ENCODE results near the gene EGFL6. TPM values are rescaled to one million over a fixed set of nuclear protein-coding genes. Genes with fewer than 3 reads are reported as not detected.
"Not testable (repeated sequence)": the region's sequence is repeated elsewhere in the genome, so short reads cannot be mapped to it uniquely, and the experiment has no call there.

Gene EGFL6
- total and polyA plus RNA-seq, 2 experiments from 2014 or later = 116 to 131 TPM

DNA sequence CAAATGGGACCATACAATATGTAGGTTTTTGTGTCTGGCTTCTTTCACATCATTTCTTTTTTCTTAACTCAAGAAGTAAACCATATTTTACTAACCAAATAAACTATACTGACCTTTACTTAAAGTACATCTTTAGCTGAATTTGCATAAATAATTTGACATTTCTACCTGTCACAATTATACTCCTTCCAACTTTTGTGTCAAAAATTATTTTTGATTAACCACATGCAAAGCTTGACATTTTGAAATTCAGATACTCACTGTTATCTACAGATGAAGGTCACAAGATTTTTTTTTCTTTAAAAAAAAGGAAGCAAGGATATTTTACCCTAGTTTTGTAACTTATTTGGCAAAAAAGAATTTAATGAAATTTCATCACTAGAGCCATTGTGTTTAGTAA is 107.5 kb downstream of the EGFL6 start:
- no peaks in the 10 kb centered on the region for H3K9me3 ChIP-seq (ENCODE audit: low read depth)
- no peaks in the 10 kb centered on the region for H3K27me3 ChIP-seq
- TF ChIP-seq, protein P1, sequence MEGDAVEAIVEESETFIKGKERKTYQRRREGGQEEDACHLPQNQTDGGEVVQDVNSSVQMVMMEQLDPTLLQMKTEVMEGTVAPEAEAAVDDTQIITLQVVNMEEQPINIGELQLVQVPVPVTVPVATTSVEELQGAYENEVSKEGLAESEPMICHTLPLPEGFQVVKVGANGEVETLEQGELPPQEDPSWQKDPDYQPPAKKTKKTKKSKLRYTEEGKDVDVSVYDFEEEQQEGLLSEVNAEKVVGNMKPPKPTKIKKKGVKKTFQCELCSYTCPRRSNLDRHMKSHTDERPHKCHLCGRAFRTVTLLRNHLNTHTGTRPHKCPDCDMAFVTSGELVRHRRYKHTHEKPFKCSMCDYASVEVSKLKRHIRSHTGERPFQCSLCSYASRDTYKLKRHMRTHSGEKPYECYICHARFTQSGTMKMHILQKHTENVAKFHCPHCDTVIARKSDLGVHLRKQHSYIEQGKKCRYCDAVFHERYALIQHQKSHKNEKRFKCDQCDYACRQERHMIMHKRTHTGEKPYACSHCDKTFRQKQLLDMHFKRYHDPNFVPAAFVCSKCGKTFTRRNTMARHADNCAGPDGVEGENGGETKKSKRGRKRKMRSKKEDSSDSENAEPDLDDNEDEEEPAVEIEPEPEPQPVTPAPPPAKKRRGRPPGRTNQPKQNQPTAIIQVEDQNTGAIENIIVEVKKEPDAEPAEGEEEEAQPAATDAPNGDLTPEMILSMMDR (IDR thresholded peaks at IDR 0.05; ENCODE audit: poor library complexity) = no peak
- TF ChIP-seq EZH2 (IDR thresholded peaks at IDR 0.05; ENCODE audit: borderline replicate concordance) (no peak), EZH2phosphoT487 (IDR thresholded peaks at IDR 0.05; ENCODE audit: low read depth, severe bottlenecking, unreplicated experiment) (no peak)
- no peaks in the 10 kb centered on the region for H3K36me3 ChIP-seq (replicated peaks; ENCODE audit: insufficient read depth, low read depth)
- H3K4me2 ChIP-seq = no peak overlapping the region
- H4K20me1 ChIP-seq (ENCODE audit: insufficient read depth, poor library complexity, severe bottlenecking) = no peaks in the 10 kb centered on the region
- H3K9me2 ChIP-seq (replicated peaks; ENCODE audit: insufficient read depth) = no peaks in the 10 kb centered on the region
- no peak overlapping the region for H2AFZ ChIP-seq
- no peak for DNase-seq (ENCODE audit: low spot score)
- H3K4me1 ChIP-seq (ENCODE audit: insufficient read depth) = no peaks in the 10 kb centered on the region
- H3K4me3 ChIP-seq = no peak overlapping the region
- H3K27ac ChIP-seq = no peak overlapping the region
- H3K79me2 ChIP-seq = no peaks in the 10 kb centered on the region

DNA sequence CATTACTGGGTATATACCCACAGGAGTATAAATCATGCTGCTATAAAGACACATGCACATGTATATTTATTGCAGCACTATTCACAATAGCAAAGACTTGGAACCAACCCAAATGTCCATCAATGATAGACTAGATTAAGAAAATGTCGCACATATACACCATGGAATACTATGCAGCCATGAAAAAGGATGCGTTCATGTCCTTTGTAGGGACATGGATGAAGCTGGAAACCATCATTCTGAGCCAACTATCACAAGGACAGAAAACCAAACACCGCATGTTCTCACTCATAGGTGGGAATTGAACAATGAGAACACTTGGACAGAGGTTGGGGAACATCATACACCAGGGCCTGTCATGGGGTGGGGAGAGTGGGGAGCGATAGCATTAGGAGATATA is 110.3 kb downstream of the EGFL6 start:
- H3K27ac ChIP-seq; H3K27me3 ChIP-seq; H3K79me2 ChIP-seq; H4K20me1 ChIP-seq (ENCODE audit: insufficient read depth, poor library complexity, severe bottlenecking); DNase-seq (ENCODE audit: low spot score); H3K4me2 ChIP-seq; H2AFZ ChIP-seq; H3K4me3 ChIP-seq; H3K4me1 ChIP-seq (ENCODE audit: insufficient read depth); H3K9me3 ChIP-seq (ENCODE audit: low read depth); H3K36me3 ChIP-seq (replicated peaks; ENCODE audit: insufficient read depth, low read depth); H3K9me2 ChIP-seq (replicated peaks; ENCODE audit: insufficient read depth): not testable (repeated sequence)
- 96% methylated on average over 3 of the region's 4 CpGs for WGBS (ENCODE audit: low lambda C conversion rate, missing lambda C conversion rate)

DNA sequence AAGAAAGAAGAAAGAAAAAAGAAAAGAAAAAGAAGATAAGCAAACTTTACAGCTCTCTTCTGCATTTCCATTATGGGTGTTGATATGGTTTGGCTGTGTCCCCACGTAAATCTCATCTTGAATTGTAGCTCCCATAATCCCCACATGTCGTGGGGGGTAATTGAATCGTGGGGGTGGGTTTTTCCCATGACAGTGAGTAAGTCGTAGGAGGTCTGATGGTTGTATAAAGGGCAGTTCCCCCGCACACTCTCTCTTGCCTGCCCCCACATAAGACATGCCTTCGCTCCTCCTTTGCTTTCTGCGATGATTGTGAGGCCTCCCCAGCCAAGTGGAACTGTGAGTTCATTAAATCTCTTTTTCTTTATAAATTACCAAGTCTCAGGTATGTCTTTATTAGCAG is 112.2 kb downstream of the EGFL6 start:
- TF ChIP-seq EZH2 (IDR thresholded peaks at IDR 0.05; ENCODE audit: borderline replicate concordance) = no peak
- TF ChIP-seq EZH2phosphoT487 (IDR thresholded peaks at IDR 0.05; ENCODE audit: low read depth, severe bottlenecking, unreplicated experiment) = no peak
- TF ChIP-seq, protein P1 (IDR thresholded peaks at IDR 0.05; ENCODE audit: poor library complexity) = no peak
- H3K4me1 ChIP-seq (ENCODE audit: insufficient read depth) = no peaks in the 10 kb centered on the region
- H3K4me3 ChIP-seq = no peak overlapping the region
- no peak overlapping the region for H2AFZ ChIP-seq
- DNase-seq (ENCODE audit: low spot score) = no peak
- no peaks in the 10 kb centered on the region for H3K9me3 ChIP-seq (ENCODE audit: low read depth)
- no peaks in the 10 kb centered on the region for H3K36me3 ChIP-seq (replicated peaks; ENCODE audit: insufficient read depth, low read depth)
- WGBS (ENCODE audit: low lambda C conversion rate, missing lambda C conversion rate) = 83% methylated on average over 7 of the region's 7 CpGs
- H3K79me2 ChIP-seq = no peaks in the 10 kb centered on the region
- H3K9me2 ChIP-seq (replicated peaks; ENCODE audit: insufficient read depth) = no peaks in the 10 kb centered on the region
- H3K27ac ChIP-seq = no peak overlapping the region
- no peaks in the 10 kb centered on the region for H3K27me3 ChIP-seq
- no peak overlapping the region for H3K4me2 ChIP-seq
- H4K20me1 ChIP-seq (ENCODE audit: insufficient read depth, poor library complexity, severe bottlenecking) = no peaks in the 10 kb centered on the region

Small RNA genes lying within 50 kb of the gene (microRNA-seq; reads per million reads assigned to microRNA genes)
- not detected for gene MIR6086

Other genes with a start within 250 kb of the EGFL6 start
- gene ATXN3L, start 249.5 kb upstream of the EGFL6 start, total RNA-seq = not detected in 2 replicates
- not detected in 2 replicates for gene ATXN3L, start 249.5 kb upstream of the EGFL6 start, polyA plus RNA-seq
- 5.4 and 5.5 TPM in 2 replicates for gene TCEANC, start 83.5 kb downstream of the EGFL6 start, total RNA-seq
- 1.8 and 2.0 TPM in 2 replicates for gene TCEANC, start 83.5 kb downstream of the EGFL6 start, polyA plus RNA-seq
- gene RAB9A, start 119.5 kb downstream of the EGFL6 start, total RNA-seq = 66.1 and 73.0 TPM in 2 replicates
- gene RAB9A, start 119.5 kb downstream of the EGFL6 start, polyA plus RNA-seq = 51.2 and 53.9 TPM in 2 replicates
- gene TRAPPC2, start 165.0 kb downstream of the EGFL6 start, total RNA-seq = 23.4 and 24.8 TPM in 2 replicates
- gene TRAPPC2, start 165.0 kb downstream of the EGFL6 start, polyA plus RNA-seq = 11.7 and 15.8 TPM in 2 replicates
- 23.5 and 27.6 TPM in 2 replicates for gene OFD1, start 165.1 kb downstream of the EGFL6 start, total RNA-seq
- 23.5 and 30.6 TPM in 2 replicates for gene OFD1, start 165.1 kb downstream of the EGFL6 start, polyA plus RNA-seq
- gene GPM6B, start 247.5 kb downstream of the EGFL6 start, total RNA-seq = 4.9 and 9.0 TPM in 2 replicates
- gene GPM6B, start 247.5 kb downstream of the EGFL6 start, polyA plus RNA-seq = 6.8 and 10.2 TPM in 2 replicates

All from hepatocyte (in vitro differentiated cells).